NCI-H2227 treated with DMSO at 0.1 percent for 48 hours (cell line): Measurements from ENCODE around the gene SLITRK4.

Experiments used
- DNase-seq: peaks from one replicate; lab custom pipeline; 2025; lab: John Stamatoyannopoulos, UW

The SLITRK4 gene

GRCh38 chrX:143635915-143636314, at the start of gene SLITRK4:
SLITRK4 (minus strand) TSS chrX:143636101; CDS start chrX:143631108, 4,993 bp downstream.
- DNase-seq = no peak

GRCh38 chrX:143683486-143683885, 47.6 kb upstream of the SLITRK4 start:
- no peak for DNase-seq

- DNase-seq = no peak
Observed at GRCh38 chrX:143674926-143675325, 39.0 kb upstream of the SLITRK4 start.

GRCh38 chrX:143669395-143669794, 33.5 kb upstream of the SLITRK4 start:
- no peak for DNase-seq

- no peak for DNase-seq
Observed at GRCh38 chrX:143664302-143664701, 28.4 kb upstream of the SLITRK4 start.

GRCh38 chrX:143663755-143664154, 27.9 kb upstream of the SLITRK4 start:
- no peak for DNase-seq

GRCh38 chrX:143661286-143661685, 25.4 kb upstream of the SLITRK4 start:
- no peak for DNase-seq

GRCh38 chrX:143648705-143649104, 12.8 kb upstream of the SLITRK4 start:
- no peak for DNase-seq

GRCh38 chrX:143642426-143642825, 6.5 kb upstream of the SLITRK4 start:
- DNase-seq = no peak

- no peak for DNase-seq
Observed at GRCh38 chrX:143636831-143637230, 930 bp upstream of the SLITRK4 start.

- no peak for DNase-seq
Observed at GRCh38 chrX:143634663-143635455, 1.0 kb downstream of the SLITRK4 start.

- no peak for DNase-seq
Observed at GRCh38 chrX:143634309-143634662, 1.6 kb downstream of the SLITRK4 start.

GRCh38 chrX:143633461-143634308, 2.2 kb downstream of the SLITRK4 start:
- DNase-seq = no peak

GRCh38 chrX:143632625-143633410, 3.1 kb downstream of the SLITRK4 start:
- DNase-seq = no peak

- DNase-seq = no peak
Observed at GRCh38 chrX:143623657-143624056, 12.2 kb downstream of the SLITRK4 start.

GRCh38 chrX:143621276-143621675, 14.6 kb downstream of the SLITRK4 start:
- no peak for DNase-seq

- DNase-seq = no peak
Observed at GRCh38 chrX:143615851-143616250, 20.1 kb downstream of the SLITRK4 start.

- DNase-seq = no peak
Observed at GRCh38 chrX:143601809-143602208, 34.1 kb downstream of the SLITRK4 start.

GRCh38 chrX:143581240-143581639, 54.7 kb downstream of the SLITRK4 start:
- no peak for DNase-seq

GRCh38 chrX:143580266-143580665, 55.6 kb downstream of the SLITRK4 start:
- no peak for DNase-seq
